D721Med (cell line): ENCODE measurements around the gene C1RL.

ENCODE experiments used
- DNase-seq: peaks from one replicate; pipeline ENCODE4 v3.0.0; 2011; ENCODE audit warnings: low spot score; ENCODE audit not compliant: insufficient read length
- FAIRE-seq: peaks from 2 replicates; lab custom pipeline; 2011; peaks lifted over from hg19 to GRCh38; lab: Jason Lieb, UNC
- TF ChIP-seq, protein P1 (sequence below): IDR thresholded peaks from 2 replicates; pipeline ENCODE4 v1.5.1; 2012; ENCODE audit warnings: mild to moderate bottlenecking, control low read depth; ENCODE audit not compliant: insufficient read depth; ENCODE audit errors: missing control alignments

The C1RL gene

DNA sequence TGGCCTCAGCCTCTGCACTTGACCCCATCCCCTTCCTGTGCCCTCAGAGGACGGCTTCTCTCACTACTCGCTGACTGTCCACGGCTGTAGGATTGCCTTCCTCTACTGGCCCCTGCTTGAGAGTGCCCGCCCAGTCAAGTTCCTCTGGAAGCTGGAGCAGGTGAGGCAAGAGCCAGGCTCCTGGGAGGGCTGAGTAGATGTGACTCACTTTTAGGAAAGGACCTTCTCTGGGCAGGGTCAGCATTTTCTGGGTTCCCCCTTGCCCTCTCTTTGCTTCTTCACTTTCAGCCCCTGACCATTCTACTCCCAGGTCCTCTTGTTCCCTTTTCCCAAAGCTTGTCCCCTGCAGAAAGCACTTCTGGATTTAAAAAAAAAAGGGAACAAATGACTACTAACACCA lies 28.9 kb upstream of the C1RL start:
- DNase-seq: no peak
- TF ChIP-seq, protein P1, sequence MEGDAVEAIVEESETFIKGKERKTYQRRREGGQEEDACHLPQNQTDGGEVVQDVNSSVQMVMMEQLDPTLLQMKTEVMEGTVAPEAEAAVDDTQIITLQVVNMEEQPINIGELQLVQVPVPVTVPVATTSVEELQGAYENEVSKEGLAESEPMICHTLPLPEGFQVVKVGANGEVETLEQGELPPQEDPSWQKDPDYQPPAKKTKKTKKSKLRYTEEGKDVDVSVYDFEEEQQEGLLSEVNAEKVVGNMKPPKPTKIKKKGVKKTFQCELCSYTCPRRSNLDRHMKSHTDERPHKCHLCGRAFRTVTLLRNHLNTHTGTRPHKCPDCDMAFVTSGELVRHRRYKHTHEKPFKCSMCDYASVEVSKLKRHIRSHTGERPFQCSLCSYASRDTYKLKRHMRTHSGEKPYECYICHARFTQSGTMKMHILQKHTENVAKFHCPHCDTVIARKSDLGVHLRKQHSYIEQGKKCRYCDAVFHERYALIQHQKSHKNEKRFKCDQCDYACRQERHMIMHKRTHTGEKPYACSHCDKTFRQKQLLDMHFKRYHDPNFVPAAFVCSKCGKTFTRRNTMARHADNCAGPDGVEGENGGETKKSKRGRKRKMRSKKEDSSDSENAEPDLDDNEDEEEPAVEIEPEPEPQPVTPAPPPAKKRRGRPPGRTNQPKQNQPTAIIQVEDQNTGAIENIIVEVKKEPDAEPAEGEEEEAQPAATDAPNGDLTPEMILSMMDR: no peak
- FAIRE-seq: no peak

DNA sequence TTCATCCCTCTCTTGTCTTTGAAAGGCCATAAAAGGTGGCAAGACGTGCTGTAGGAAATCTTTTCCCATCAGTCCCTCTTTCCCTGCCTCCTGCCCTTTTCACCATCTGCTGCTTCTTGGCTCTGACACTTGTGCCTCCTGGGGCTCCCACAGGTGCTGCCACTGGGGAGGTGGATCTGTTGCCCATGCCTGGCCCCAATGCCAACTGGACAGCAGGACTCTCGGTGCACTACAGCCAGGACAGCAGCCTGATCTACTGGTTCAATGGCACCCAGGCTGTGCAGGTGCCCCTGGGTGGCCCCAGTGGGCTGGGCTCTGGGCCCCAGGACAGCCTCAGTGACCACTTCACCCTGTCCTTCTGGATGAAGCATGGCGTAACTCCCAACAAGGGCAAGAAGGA lies 27.7 kb upstream of the C1RL start:
- DNase-seq (no peak), FAIRE-seq (no peak)
- TF ChIP-seq, protein P1: no peak

DNA sequence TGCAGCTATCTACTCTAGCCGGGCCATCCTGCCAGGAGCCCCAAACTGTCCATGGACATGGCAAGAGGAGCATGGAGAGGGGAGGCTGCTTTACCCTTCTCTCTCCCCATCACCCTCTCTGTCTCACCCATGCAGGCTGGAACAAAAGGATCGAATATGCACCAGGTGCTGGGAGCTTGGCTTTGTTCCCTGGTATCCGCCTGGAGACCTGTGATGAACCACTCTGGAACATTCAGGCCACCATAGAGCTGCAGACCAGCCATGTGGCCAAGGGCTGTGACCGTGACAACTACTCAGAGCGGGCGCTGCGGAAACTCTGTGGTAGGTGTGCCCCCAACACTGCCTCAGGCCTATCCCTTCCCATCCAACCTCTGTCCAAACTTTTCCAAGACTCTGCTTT lies 27.1 kb upstream of the C1RL start:
- TF ChIP-seq, protein P1: no peak
- DNase-seq (no peak), FAIRE-seq (no peak)

DNA sequence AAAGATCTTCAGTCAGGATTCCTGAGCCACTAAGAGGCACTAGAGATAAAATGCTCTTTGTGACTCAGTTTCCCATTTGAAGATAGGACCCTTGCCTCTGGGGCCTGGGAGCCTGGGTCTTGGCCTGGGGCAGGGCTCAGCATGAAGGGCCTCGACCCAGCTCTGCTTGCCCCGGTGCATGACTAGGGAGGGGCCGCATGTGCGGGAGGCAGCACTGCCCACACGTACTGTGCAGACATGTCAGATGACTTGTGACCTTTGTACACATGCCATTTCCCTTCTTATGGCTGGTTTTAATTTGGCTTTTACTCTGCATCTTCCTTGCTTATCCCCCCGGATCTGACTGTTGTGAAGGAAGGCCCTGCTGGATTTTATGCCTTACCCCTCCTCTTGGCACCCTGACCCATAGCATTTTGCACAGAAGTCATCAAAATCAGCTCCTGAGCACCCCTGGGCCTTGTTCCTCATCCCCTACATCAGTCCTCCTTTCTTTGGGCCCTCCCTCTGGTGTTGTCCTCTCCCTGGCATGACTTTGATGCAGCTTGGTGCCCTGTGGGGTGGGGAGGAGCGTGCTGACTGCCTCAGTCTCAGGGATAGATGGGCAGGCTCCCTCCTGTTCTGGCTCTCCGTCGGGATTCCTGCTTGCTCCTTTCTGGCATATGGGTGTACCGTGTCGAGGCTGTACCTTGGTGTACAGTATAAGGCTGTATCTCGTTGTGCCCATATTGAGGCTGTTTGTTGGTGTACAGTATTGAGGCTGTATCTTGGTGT lies 25.6 kb upstream of the C1RL start:
- TF ChIP-seq, protein P1: no peak
- no peak for FAIRE-seq
- DNase-seq: no peak

DNA sequence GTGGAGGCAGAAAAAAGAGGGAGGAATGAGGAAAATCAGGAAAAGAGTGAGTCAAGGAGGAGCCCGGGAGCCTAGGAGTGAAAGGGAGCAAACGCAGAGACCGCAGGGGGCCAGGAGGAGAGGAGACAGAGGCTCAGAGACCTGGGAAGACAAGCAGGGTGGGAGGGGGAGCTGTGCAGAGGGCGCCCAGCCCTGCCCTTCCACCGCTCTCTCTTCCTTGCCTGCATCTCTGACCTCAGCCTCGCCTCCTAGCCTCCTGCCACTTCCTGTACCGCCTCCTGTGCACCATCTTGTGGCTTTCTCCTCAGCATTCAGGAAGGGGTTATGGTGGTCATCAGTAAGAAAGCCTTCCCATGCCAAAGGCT lies 22.5 kb upstream of the C1RL start:
- FAIRE-seq (no peak), DNase-seq (no peak)
- TF ChIP-seq, protein P1: no peak

DNA sequence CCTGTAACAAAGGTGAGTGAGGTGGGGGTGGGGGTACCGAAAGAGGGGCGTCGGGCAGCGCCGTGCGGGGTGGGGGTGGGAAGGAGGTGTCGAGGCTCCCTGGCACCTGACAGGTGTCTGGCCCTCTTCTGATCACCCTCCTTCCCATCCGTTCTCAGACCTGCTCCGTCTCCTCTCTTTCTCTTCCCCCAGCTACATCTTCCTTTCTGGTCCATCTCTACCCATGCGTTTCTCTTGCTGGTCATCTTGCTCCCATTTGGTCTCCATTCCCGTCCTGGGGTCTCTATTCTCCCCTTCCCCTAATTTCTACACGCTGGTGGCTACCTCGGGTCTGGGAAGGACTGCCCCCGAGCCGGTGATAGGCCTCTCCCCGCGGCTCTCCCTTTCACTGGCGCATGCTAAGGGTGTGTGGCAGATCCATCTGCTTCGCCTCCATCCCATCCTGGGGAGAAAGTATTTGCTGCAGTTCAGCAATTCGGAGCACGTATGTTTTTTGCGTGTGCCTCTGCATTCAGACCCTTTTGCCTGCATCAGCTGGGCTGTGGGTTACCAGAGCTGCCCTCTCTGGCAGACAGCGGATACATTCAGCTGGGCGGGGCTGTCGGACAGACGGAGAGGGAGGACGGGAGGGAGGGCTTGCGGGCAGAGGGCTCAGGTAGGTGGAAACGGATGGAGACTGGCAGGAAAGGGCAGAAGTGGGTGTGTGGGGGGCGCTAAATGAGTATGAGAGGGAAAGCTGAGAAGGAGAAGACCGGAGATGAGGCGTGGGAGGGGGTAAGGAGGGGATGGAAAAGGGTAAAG lies 21.9 kb upstream of the C1RL start:
- peak; percentile 61 for DNase-seq

More for the DNA sequence above, 21.9 kb upstream of the C1RL start:
- TF ChIP-seq, protein P1: no peak
- FAIRE-seq: no peak
